ENCODE measurements around the gene NCR1.

DNA sequence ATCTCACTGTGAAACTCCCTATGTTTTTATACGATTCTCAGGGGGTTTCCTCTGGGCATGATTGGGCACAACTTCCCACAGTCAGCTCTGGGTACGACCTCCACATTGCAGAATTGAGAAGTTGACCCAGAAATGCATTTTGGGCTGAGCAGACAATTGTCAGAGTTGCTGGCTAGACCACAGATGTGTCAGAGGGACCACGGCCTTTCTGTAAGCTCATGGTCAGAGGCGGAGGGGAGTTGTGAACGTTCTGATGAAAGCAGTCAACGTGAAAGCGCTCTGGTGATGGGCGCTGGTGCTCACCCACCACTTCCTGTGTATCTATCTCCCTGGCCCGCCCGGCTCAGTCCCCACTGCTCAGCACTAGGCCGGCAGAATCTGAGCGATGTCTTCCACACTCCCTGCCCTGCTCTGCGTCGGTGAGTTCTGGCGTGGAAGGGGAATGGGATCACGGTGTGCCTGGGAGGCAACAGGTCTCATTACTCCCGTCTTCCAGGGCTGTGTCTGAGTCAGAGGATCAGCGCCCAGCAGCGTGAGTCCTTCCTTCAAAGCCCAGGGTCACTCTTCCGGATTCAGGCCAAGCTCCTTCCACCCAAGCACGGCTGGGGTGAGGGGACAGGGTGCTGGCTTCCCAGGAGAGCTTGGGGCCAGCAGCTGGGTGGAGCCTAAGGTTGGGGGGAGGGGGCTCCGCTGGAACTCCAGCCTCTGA lies at the start of gene NCR1:
- TF ChIP-seq CTCF (IDR thresholded peaks at IDR 0.05; ENCODE audit: low read depth, low read length) (no peak), EZH2phosphoT487 (IDR thresholded peaks at IDR 0.05; ENCODE audit: low read depth) (no peak)
